ENCODE results near the gene GPR137.

GPR137 gene

GRCh38 chr11:64303109-64304031 is 17.7 kb downstream of the GPR137 start:
- Histone ChIP-seq H3K36me3 (ENCODE audit: low read depth) (peaks cover 10% of the 10 kb centered on the region; the same call in 1 of the 2 replicates), H3K9me3 (ENCODE audit: severe bottlenecking) (no peaks in the 10 kb centered on the region), H3K4me3 (ENCODE audit: severe bottlenecking) (no peak overlapping the region), H3K27me3 (ENCODE audit: insufficient read depth, poor library complexity, severe bottlenecking) (peaks cover 22% of the 10 kb centered on the region), H3K27ac (ENCODE audit: poor library complexity, severe bottlenecking) (peak overlapping the region; percentile 86), H3K4me1 (ENCODE audit: insufficient read depth, poor library complexity, severe bottlenecking) (no peaks in the 10 kb centered on the region)
- no peak for TF ChIP-seq CTCF (IDR thresholded peaks at IDR 0.05; ENCODE audit: poor library complexity, severe bottlenecking)
- DNase-seq (ENCODE audit: low spot score) = peak; percentile 19
- no peak for ATAC-seq (ENCODE audit: low read depth)

GRCh38 chr11:64304032-64304315 is 18.3 kb downstream of the GPR137 start:
- no peak for TF ChIP-seq CTCF (IDR thresholded peaks at IDR 0.05; ENCODE audit: poor library complexity, severe bottlenecking)
- Histone ChIP-seq H3K9me3 (ENCODE audit: severe bottlenecking) (no peaks in the 10 kb centered on the region), H3K4me1 (ENCODE audit: insufficient read depth, poor library complexity, severe bottlenecking) (no peaks in the 10 kb centered on the region), H3K27ac (ENCODE audit: poor library complexity, severe bottlenecking) (peak overlapping the region; percentile 86), H3K4me3 (ENCODE audit: severe bottlenecking) (peak overlapping the region; percentile 61), H3K36me3 (ENCODE audit: low read depth) (peaks cover 10% of the 10 kb centered on the region; the same call in 1 of the 2 replicates), H3K27me3 (ENCODE audit: insufficient read depth, poor library complexity, severe bottlenecking) (peaks cover 20% of the 10 kb centered on the region)
- DNase-seq (ENCODE audit: low spot score) (peak; percentile 30), ATAC-seq (ENCODE audit: low read depth) (no peak)

GRCh38 chr11:64304316-64305072 is 18.8 kb downstream of the GPR137 start:
- Histone ChIP-seq H3K9me3 (ENCODE audit: severe bottlenecking) (no peaks in the 10 kb centered on the region), H3K27ac (ENCODE audit: poor library complexity, severe bottlenecking) (peak overlapping the region; percentile 86), H3K4me1 (ENCODE audit: insufficient read depth, poor library complexity, severe bottlenecking) (no peaks in the 10 kb centered on the region), H3K36me3 (ENCODE audit: low read depth) (peaks cover 10% of the 10 kb centered on the region; the same call in 1 of the 2 replicates), H3K4me3 (ENCODE audit: severe bottlenecking) (peak overlapping the region; percentile 61), H3K27me3 (ENCODE audit: insufficient read depth, poor library complexity, severe bottlenecking) (peaks cover 14% of the 10 kb centered on the region)
- TF ChIP-seq CTCF (IDR thresholded peaks at IDR 0.05; ENCODE audit: poor library complexity, severe bottlenecking) = peak; percentile 86
- peak; percentile 47 for ATAC-seq (ENCODE audit: low read depth)
- DNase-seq (ENCODE audit: low spot score) = peak; percentile 87

GRCh38 chr11:64305075-64305690 is 19.5 kb downstream of the GPR137 start, which contains the start of gene ESRRA:
Gene ESRRA, plus strand, starts transcription at chr11:64305524. Its CDS starts 1,656 bp downstream, at chr11:64307180.
- H3K4me1 ChIP-seq (ENCODE audit: insufficient read depth, poor library complexity, severe bottlenecking) = no peaks in the 10 kb centered on the region
- peak within 1 kb of the TSS; percentile 61 for H3K4me3 ChIP-seq (ENCODE audit: severe bottlenecking)
- peak; percentile 74 for ATAC-seq (ENCODE audit: low read depth)
- H3K27ac ChIP-seq (ENCODE audit: poor library complexity, severe bottlenecking) = peak within 1 kb of the TSS; percentile 86
- no peaks in the 10 kb centered on the region for H3K9me3 ChIP-seq (ENCODE audit: severe bottlenecking)
- TF ChIP-seq CTCF (IDR thresholded peaks at IDR 0.05; ENCODE audit: poor library complexity, severe bottlenecking) = no peak
- DNase-seq (ENCODE audit: low spot score) = peak; percentile 99
- H3K36me3 ChIP-seq (ENCODE audit: low read depth) = peaks cover 10% of the 10 kb centered on the region; the same call in 1 of the 2 replicates
- peaks cover 8% of the 10 kb centered on the region for H3K27me3 ChIP-seq (ENCODE audit: insufficient read depth, poor library complexity, severe bottlenecking)

Data from RWPE2 (cell line).